ENCODE data around the gene SUCLG1. TPM values are rescaled to one million over a fixed set of nuclear protein-coding genes. Genes with fewer than 3 reads are reported as not detected.

The SUCLG1 gene
- polyA plus RNA-seq, 1 experiment = 73.9 TPM

GRCh38 chr2:84467389-84467788 is 8.3 kb upstream of the SUCLG1 start:
- H3K27ac ChIP-seq (ENCODE audit: low read depth, low read length) = no peak overlapping the region
- H3K9me3 ChIP-seq (ENCODE audit: control insufficient read depth, insufficient read depth, low read length) = no peaks in the 10 kb centered on the region; the same call in 1 of the 2 replicates
- no peak overlapping the region for H3K4me3 ChIP-seq (ENCODE audit: low read depth, low read length)
- no peaks in the 10 kb centered on the region for H3K27me3 ChIP-seq (ENCODE audit: control insufficient read depth, insufficient read depth, low read length)
- CTCF ChIA-PET = no interaction called here
- no peak for DNase-seq (ENCODE audit: low read depth, low spot score)
- no peak for TF ChIP-seq CTCF (IDR thresholded peaks at IDR 0.05; ENCODE audit: low read depth, low read length)
- POLR2A ChIA-PET = interaction anchor here (0.9 kb wide), 1 partner anchor 14 kb away, joined by 3 read pairs; no protein-coding TSS in a partner anchor

- H3K9me3 ChIP-seq (ENCODE audit: control insufficient read depth, insufficient read depth, low read length) = no peaks in the 10 kb centered on the region; the same call in 1 of the 2 replicates
- no peak overlapping the region for H3K4me3 ChIP-seq (ENCODE audit: low read depth, low read length)
- H3K27ac ChIP-seq (ENCODE audit: low read depth, low read length) = no peak overlapping the region
- ChIA-PET CTCF (interaction anchor here (1.4 kb wide), 1 partner anchor 11 kb away, joined by 4 read pairs; no protein-coding TSS in a partner anchor), POLR2A (no interaction called here)
- no peaks in the 10 kb centered on the region for H3K27me3 ChIP-seq (ENCODE audit: control insufficient read depth, insufficient read depth, low read length)
- no peak for TF ChIP-seq CTCF (IDR thresholded peaks at IDR 0.05; ENCODE audit: low read depth, low read length)
- no peak for DNase-seq (ENCODE audit: low read depth, low spot score)
Observed at GRCh38 chr2:84461310-84461709, 2.2 kb upstream of the SUCLG1 start.

DNA sequence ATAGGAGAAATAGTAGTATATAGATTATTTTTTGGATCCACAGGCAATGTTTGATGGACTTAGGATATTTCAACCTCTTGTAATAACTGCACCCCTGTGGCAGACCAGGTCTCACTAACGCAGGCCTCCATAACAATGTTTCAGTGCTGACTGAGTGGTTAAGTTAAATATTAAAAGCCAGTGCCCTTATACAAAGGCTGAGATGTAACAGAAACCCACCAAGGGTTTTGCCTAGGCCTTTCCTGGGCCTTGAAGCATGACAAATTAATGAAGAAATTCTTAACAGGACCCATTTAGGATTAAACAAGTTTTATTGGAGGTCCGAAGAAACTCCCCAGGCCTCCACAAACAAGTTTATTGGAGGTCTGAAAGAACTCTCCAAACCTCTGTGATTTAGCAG is 1.6 kb upstream of the SUCLG1 start:
- Histone ChIP-seq H3K9me3 (ENCODE audit: control insufficient read depth, insufficient read depth, low read length) (no peaks in the 10 kb centered on the region; the same call in 1 of the 2 replicates), H3K27ac (ENCODE audit: low read depth, low read length) (no peak overlapping the region), H3K4me3 (ENCODE audit: low read depth, low read length) (no peak overlapping the region), H3K27me3 (ENCODE audit: control insufficient read depth, insufficient read depth, low read length) (no peaks in the 10 kb centered on the region)
- TF ChIP-seq CTCF (IDR thresholded peaks at IDR 0.05; ENCODE audit: low read depth, low read length) = no peak
- CTCF ChIA-PET = no interaction called here
- no peak for DNase-seq (ENCODE audit: low read depth, low spot score)
- POLR2A ChIA-PET = no interaction called here

GRCh38 chr2:84459944-84460429 is 907 bp upstream of the SUCLG1 start:
- no peaks in the 10 kb centered on the region; the same call in 1 of the 2 replicates for H3K9me3 ChIP-seq (ENCODE audit: control insufficient read depth, insufficient read depth, low read length)
- no peaks in the 10 kb centered on the region for H3K27me3 ChIP-seq (ENCODE audit: control insufficient read depth, insufficient read depth, low read length)
- DNase-seq (ENCODE audit: low read depth, low spot score) = no peak
- H3K4me3 ChIP-seq (ENCODE audit: low read depth, low read length) = peak overlapping the region; percentile 87
- H3K27ac ChIP-seq (ENCODE audit: low read depth, low read length) = no peak overlapping the region
- ChIA-PET CTCF (interaction anchor here (1.6 kb wide), 1 partner anchor 466 kb away, joined by 4 read pairs; no protein-coding TSS in a partner anchor), POLR2A (interaction anchor here (0.6 kb wide), 1 partner anchor 12 kb away, joined by 3 read pairs; no protein-coding TSS in a partner anchor)
- TF ChIP-seq CTCF (IDR thresholded peaks at IDR 0.05; ENCODE audit: low read depth, low read length) = no peak

DNA sequence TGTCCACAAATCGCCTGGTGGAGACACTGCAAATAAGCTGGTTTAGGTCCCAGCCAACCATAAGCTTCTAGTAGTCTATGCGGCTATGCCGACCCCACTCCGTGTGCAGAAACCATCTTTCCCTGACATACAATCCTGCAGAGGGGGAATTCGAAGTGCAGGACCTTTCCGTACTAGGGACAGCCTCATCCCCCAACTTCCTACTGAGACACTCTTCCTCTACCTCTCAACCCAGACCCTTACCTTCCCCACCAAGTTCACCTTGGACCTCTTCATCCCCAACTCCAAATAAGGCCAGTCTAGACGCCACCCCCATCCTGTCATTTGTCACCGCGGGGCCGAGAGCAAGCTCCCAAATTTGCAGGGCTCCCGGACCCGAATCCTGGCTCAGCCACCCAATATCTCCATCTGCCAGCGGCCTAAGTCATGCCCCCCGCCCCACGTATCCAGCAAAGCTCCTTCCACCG is 496 bp downstream of the SUCLG1 start:
- CTCF ChIA-PET = interaction anchor here (1.4 to 1.6 kb wide), 2 partner anchors 424 to 468 kb away, joined by 4 to 5 read pairs; no protein-coding TSS in a partner anchor
- no peak for DNase-seq (ENCODE audit: low read depth, low spot score)

More for the DNA sequence above, 496 bp downstream of the SUCLG1 start:
- POLR2A ChIA-PET = no interaction called here
- Histone ChIP-seq H3K9me3 (ENCODE audit: control insufficient read depth, insufficient read depth, low read length) (no peaks in the 10 kb centered on the region; the same call in 1 of the 2 replicates), H3K4me3 (ENCODE audit: low read depth, low read length) (peak overlapping the region; percentile 87), H3K27ac (ENCODE audit: low read depth, low read length) (peak overlapping the region; percentile 57), H3K27me3 (ENCODE audit: control insufficient read depth, insufficient read depth, low read length) (no peaks in the 10 kb centered on the region)
- no peak for TF ChIP-seq CTCF (IDR thresholded peaks at IDR 0.05; ENCODE audit: low read depth, low read length)

Measured in AG04450 (cell line).